ENCODE results near the gene SENP7. TPM values are rescaled to one million over a fixed set of nuclear protein-coding genes. Genes with fewer than 3 reads are reported as not detected.

SENP7 gene
- total RNA-seq, 1 experiment from 2014 or later = 7.9 TPM

GRCh38 chr3:101303836-101304235 lies 209.2 kb downstream of the SENP7 start (continued):
- no peak for TF ChIP-seq ZBTB33 (IDR thresholded peaks at IDR 0.05; ENCODE audit: extremely low read depth, insufficient replicate concordance, low read length)
- no peak for TF ChIP-seq ZNF274 (IDR thresholded peaks at IDR 0.05; ENCODE audit: low read depth, low read length)
- TF ChIP-seq JUND (IDR thresholded peaks at IDR 0.05) = no peak
- no peak for TF ChIP-seq POLR2A (IDR thresholded peaks at IDR 0.05; ENCODE audit: borderline replicate concordance, extremely low read depth, insufficient read depth, insufficient read length)
- no peak for TF ChIP-seq SP1 (IDR thresholded peaks at IDR 0.05; ENCODE audit: low read depth)

GRCh38 chr3:101303089-101303731 lies 209.8 kb downstream of the SENP7 start:
- TF ChIP-seq FOSL1 (IDR thresholded peaks at IDR 0.05; ENCODE audit: low read depth) (no peak), RAD21 (IDR thresholded peaks at IDR 0.05; ENCODE audit: low read depth) (no peak), EZH2 (IDR thresholded peaks at IDR 0.05) (no peak), EGR1 (IDR thresholded peaks at IDR 0.05; ENCODE audit: low read depth) (no peak), EZH2phosphoT487 (IDR thresholded peaks at IDR 0.05; ENCODE audit: borderline replicate concordance) (no peak), ELF1 (IDR thresholded peaks at IDR 0.05; ENCODE audit: borderline replicate concordance, low read depth) (no peak), CBX3 (IDR thresholded peaks at IDR 0.05; ENCODE audit: low read depth) (no peak), CTCF (IDR thresholded peaks at IDR 0.05 in 2 of 3, conservative IDR thresholded peaks at IDR 0.05 in 1 of 3; ENCODE audit: borderline replicate concordance in 1 of 3, insufficient read depth in 1 of 3, low read depth in 2 of 3, low read length in 2 of 3) (no peak)
- ChIA-PET RAD21 (ENCODE audit: low non-redundant PET in 1 of 2, low total read pairs in 2 of 2, uncharacterized antibody in 2 of 2, unreplicated experiment in 2 of 2) (no interaction called here), CTCF (no interaction called here), POLR2A (no interaction called here)
- Histone ChIP-seq H3K79me2 (ENCODE audit: insufficient read depth, low read length) (no peaks in the 10 kb centered on the region), H2AFZ (ENCODE audit: low read depth, low read length, poor library complexity, severe bottlenecking) (no peak overlapping the region), H4K20me1 (ENCODE audit: insufficient read depth) (no peaks in the 10 kb centered on the region), H3K36me3 (ENCODE audit: control insufficient read depth in 1 of 2, insufficient read depth in 2 of 2, low read length in 2 of 2) (no peaks in the 10 kb centered on the region), H3K9me3 (ENCODE audit: control insufficient read depth in 1 of 2, insufficient read depth in 1 of 2, low read depth in 1 of 2, low read length in 2 of 2) (peaks cover 0 to 3% of the 10 kb centered on the region in 2 experiments; a peak in 1 of 4 replicates), H3K27ac (ENCODE audit: low read depth, low read length) (no peak overlapping the region), H3K9me2 (ENCODE audit: insufficient read depth) (no peaks in the 10 kb centered on the region), H3K4me3 (replicated peaks in 1 of 2; ENCODE audit: low read depth in 1 of 2, low read length in 2 of 2) (no peak overlapping the region), H3K9ac (ENCODE audit: low read length) (no peak overlapping the region), H3K27me3 (ENCODE audit: insufficient read depth, low read length) (no peaks in the 10 kb centered on the region), H3K4me2 (ENCODE audit: low read length) (no peak overlapping the region), H3K4me1 (ENCODE audit: control insufficient read depth in 1 of 2, insufficient read depth in 2 of 2, low read length in 2 of 2) (no peaks in the 10 kb centered on the region)
- DNase-seq (ENCODE audit: low read depth, low spot score) (no peak), ATAC-seq (no peak)
- intact Hi-C loops (cut with micrococcal nuclease) = no loop called here
- no TSS peak for BruUV-seq (replicated peaks)
